Measurements from ENCODE around the gene HIP1.
"Not testable (repeated sequence)": the region's sequence is repeated elsewhere in the genome, so short reads cannot be mapped to it uniquely, and the experiment has no call there.

The HIP1 gene

GRCh38 chr7:75567948-75568595 is 170.7 kb downstream of the HIP1 start:
- no peak for DNase-seq

DNA sequence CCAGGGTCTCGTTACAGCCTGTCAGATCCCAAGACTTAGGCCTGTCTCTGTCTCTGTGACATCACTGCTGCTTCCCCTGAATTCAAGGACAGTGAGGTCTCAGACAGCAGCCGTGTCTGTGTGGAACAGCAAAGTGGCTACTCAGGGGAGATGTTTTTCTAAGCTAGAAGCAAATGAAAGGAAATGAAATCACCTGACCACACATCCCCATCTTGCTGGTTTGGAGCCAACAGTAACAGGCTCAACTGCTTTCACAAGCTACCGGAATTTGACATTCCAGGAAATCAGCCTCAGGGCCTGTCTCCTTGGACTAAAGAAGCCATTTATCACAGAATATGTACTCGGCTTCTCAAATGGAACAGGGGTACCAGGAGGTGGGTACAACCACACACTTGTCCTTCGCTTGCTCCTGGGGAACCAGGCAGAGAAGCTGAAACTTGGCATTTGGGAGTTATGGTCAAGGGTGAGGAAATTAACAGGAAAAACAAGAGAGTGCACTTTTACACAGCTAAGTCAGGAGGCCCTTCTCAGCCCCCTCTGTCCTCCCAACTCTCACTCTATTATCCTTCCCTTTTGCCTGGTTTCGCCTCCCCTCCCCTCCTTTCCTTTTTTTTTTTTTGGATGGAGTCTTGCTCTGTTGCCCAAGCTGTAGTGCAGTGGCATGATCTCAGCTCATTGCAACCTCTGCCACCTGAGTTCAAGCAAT is 173.5 kb downstream of the HIP1 start:
- no peak for DNase-seq

DNA sequence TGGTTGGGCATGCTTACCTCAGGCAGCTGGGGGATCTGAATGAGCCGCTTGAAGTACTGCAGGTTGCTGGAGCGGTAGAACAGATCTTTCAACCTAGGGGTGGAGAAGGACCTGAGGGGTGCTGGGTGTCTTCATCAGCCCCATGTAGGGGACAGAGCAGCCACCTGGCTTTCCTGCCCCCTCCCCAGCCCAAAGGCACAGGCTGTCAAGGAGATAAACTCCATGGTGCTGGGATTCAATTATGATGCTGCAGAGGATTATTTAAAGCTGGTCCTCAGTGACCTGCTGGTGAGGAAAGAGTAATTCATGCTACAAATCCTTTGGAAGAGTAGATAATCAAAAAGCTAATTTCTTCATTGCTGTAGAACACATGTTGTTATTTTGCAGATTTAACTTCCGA is 175.6 kb downstream of the HIP1 start:
- no peak for DNase-seq

- DNase-seq, result no peak
Measured at GRCh38 chr7:75559976-75560365, 178.8 kb downstream of the HIP1 start.

DNA sequence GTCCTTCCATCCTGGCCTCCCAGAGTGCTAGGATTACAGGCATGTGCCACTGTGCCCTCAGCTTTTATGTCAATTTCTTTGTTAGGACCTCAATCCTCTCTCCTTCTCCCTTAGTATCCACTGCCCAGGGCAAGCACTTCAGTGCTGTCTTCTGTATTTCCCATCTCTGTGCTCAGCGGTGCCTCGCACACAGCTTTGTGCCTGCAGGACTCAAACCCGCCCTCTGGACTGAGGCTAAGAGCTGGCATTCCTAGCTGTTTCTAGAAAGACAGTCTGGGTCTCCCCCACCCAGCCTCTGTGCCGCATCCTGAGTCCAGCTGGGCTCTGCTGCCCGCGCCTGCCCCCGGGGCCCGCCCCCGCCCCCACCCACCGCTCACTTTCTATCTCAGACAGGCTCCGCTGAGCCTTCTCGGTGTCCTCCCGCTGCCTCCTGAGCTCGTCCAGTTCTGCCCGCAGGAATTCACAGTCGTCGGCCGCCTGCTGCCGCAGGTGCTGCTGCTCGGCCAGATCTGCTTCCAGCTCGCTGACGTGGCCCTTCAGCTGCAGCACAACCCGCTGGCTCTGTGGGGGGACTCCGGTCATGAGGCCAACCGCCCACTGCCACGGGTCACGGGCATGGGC is 179.3 kb downstream of the HIP1 start:
- no peak for DNase-seq

- DNase-seq, result not testable (repeated sequence)
Measured at GRCh38 chr7:75556835-75557234, 181.9 kb downstream of the HIP1 start.

GRCh38 chr7:75555736-75556135 is 183.0 kb downstream of the HIP1 start:
- no peak for DNase-seq

GRCh38 chr7:75546237-75547015 is 192.3 kb downstream of the HIP1 start:
- DNase-seq, result no peak

GRCh38 chr7:75537731-75538130 is 201.0 kb downstream of the HIP1 start:
- DNase-seq, result no peak

DNA sequence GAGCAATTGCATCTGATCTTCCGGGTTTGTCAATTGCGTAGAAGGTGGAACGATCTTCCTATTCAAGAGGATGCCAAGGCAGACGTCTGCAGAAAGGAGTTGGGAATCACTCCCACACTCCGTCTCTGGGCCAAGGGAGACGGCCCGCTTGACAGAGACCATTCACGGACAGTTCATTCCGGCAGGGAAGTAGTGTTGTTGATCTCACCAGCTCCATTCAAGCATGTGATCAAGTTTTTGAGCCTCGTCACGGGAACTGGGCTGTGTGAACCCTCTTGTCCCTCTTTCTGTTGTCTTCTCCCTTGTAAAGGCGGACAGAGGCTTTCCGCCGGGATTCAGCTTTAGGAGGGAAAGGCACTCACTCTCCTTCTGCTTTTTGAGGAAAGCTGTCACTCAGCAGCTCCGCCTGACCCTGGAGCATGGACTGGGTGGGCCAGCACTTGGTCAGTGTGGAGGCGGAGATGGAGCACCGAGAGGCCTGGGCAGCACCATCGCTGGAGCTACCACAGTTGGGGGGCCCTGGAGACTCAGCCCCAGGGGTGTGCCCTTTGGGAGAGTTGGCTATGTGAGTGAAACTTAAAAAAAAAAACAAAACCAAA is 201.7 kb downstream of the HIP1 start:
- peak; percentile 35 for DNase-seq

GRCh38 chr7:75536491-75536890 is 202.2 kb downstream of the HIP1 start:
- peak; percentile 13 for DNase-seq

GRCh38 chr7:75534727-75535307 is 203.9 kb downstream of the HIP1 start:
- peak; percentile 40 for DNase-seq

- DNase-seq, result peak; percentile 26
Measured at GRCh38 chr7:75533926-75534325, 204.8 kb downstream of the HIP1 start.

GRCh38 chr7:75532639-75533038 is 206.1 kb downstream of the HIP1 start:
- peak; percentile 7 for DNase-seq

GRCh38 chr7:75531359-75531821 is 207.4 kb downstream of the HIP1 start:
- no peak for DNase-seq

DNA sequence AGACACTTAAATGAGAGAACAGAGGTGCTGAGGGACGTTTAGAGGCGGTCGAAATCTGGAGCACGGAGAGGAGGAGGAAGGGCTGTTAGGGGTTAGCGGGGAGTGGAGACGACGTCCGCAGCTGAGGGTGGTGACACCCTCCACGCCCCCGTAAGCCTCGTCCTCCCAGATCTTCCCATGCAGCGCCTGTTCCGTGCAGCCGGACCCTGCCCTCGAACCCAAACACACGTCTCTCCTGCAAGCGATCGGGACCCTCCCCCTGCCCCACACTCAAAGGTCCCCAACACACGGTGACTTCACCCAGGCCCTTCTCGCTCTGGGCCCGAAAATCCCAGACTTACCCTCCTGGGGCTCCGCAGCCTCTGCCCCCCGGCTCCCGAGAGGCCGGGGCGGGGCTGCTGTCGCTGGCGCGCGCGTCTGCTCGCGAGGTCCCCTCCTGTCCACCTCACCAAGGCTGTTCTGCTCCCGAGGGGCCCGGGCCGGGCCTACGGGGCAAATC is 211.5 kb downstream of the HIP1 start:
- peak; percentile 59 for DNase-seq

- not testable (repeated sequence) for DNase-seq
Measured at GRCh38 chr7:75521727-75522126, 217.0 kb downstream of the HIP1 start.

DNA sequence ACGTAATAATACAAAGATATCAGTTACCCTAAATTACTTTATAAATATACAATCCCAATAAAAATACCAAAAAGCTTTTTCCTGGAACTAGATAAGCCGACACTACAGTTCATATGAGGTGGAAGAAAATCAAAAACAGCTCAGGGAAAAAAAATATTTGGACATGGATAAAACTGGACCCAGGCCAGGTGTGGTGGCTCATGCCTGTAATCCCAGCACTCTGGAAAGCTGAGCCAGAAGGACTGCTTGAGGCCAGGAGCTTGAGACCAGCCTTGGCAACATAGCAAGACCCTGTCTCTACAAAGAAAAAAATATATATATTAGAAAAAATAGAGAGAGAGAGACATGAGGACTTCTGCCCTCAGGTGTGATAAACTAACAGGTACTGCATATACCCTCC is 219.9 kb downstream of the HIP1 start:
- not testable (repeated sequence) for DNase-seq

- not testable (repeated sequence) for DNase-seq
Measured at GRCh38 chr7:75509033-75509432, 229.7 kb downstream of the HIP1 start.

- not testable (repeated sequence) for DNase-seq
Measured at GRCh38 chr7:75492020-75492419, 246.7 kb downstream of the HIP1 start, which contains the start of gene SPDYE5. Gene SPDYE5, plus strand, starts transcription at chr7:75492320. Its CDS starts 1,728 bp downstream, at chr7:75494048.

GRCh38 chr7:75485979-75486643 is 252.6 kb downstream of the HIP1 start, which contains the start of gene POM121C:
Gene POM121C, minus strand, starts transcription at chr7:75486299. Its CDS starts 44,803 bp downstream, at chr7:75441496.
- DNase-seq, result peak; percentile 91
